GM18526 (cell line): ENCODE data around the gene RNF186.

ENCODE experiments used
- POLR2A ChIP-seq: IDR thresholded peaks from 3 replicates; pipeline ENCODE4 v1.6.1; 2011; ENCODE audit not compliant: insufficient read length; ENCODE audit errors: extremely low read depth

RNF186 gene

GRCh38 chr1:19837866-19838265 is 22.8 kb upstream of the RNF186 start:
- TF ChIP-seq POLR2A = no peak

GRCh38 chr1:19835578-19835977 is 20.5 kb upstream of the RNF186 start:
- TF ChIP-seq POLR2A = no peak

GRCh38 chr1:19831441-19831840 is 16.4 kb upstream of the RNF186 start:
- no peak for TF ChIP-seq POLR2A

- no peak for TF ChIP-seq POLR2A
Measured at GRCh38 chr1:19828546-19828945, 13.5 kb upstream of the RNF186 start.

- TF ChIP-seq POLR2A = no peak
Measured at GRCh38 chr1:19825298-19825697, 10.2 kb upstream of the RNF186 start.

- no peak for TF ChIP-seq POLR2A
Measured at GRCh38 chr1:19824541-19824940, 9.5 kb upstream of the RNF186 start.

GRCh38 chr1:19824036-19824435 is 9.0 kb upstream of the RNF186 start:
- TF ChIP-seq POLR2A = no peak

GRCh38 chr1:19819701-19820100 is 4.6 kb upstream of the RNF186 start:
- no peak for TF ChIP-seq POLR2A

GRCh38 chr1:19818324-19818723 is 3.2 kb upstream of the RNF186 start:
- no peak for TF ChIP-seq POLR2A

GRCh38 chr1:19817160-19817559 is 2.1 kb upstream of the RNF186 start:
- TF ChIP-seq POLR2A = no peak

GRCh38 chr1:19815801-19816736 is 986 bp upstream of the RNF186 start:
- no peak for TF ChIP-seq POLR2A

GRCh38 chr1:19814244-19814661 is 830 bp downstream of the RNF186 start:
- TF ChIP-seq POLR2A = no peak

- no peak for TF ChIP-seq POLR2A
Measured at GRCh38 chr1:19813643-19813960, 1.5 kb downstream of the RNF186 start.

- TF ChIP-seq POLR2A = no peak
Measured at GRCh38 chr1:19812875-19813642, 2.0 kb downstream of the RNF186 start.

GRCh38 chr1:19811206-19811851 is 3.8 kb downstream of the RNF186 start:
- TF ChIP-seq POLR2A = no peak
